ENCODE data around the gene SORCS3.
A peak's percentile ranks its signal among the peaks of the same experiment; 100 is the strongest.

The SORCS3 gene

DNA sequence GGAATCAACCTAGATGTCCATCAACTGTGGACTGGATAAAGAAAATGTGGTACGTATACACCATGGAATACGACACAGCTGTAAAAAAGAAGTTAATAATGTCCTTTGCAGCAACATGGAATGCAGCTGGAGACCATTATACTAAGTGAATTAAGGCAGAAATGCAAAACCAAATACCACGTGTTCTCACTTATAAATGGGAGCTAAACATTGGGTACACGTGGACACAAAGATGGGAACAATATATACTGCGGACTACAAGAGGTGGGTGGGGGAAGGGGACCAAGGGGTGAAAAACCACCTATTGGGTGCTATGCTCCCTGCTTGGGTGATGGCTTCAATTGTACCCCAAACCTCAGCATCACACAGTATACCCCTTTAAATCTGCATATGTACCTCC is 385.5 kb downstream of the SORCS3 start:
- no peak for DNase-seq

DNA sequence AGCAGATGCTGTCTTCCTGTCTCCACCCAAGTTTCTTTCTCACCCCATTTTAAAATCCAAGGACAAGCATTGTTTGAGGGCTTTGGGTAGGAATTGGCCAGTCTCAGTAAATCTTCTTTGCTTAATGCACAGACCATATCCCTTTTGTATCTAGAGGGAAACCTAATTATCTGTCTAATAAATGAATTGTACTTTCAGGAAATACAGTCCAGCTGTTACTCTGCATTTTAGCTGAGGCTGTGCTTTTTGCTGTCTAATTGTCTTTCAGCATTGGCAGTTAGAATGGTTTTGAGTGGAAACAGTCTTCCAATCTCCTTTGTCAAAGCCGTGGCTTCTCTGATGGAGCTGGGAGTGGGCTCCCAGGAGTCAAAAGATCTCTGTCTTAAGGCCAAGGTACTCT is 388.2 kb downstream of the SORCS3 start:
- DNase-seq = no peak

- DNase-seq = no peak
These were observed 395.9 kb downstream of the SORCS3 start for GRCh38 chr10:105037022-105037421.

- no peak for DNase-seq
These were observed 400.9 kb downstream of the SORCS3 start for GRCh38 chr10:105041956-105042355.

DNA sequence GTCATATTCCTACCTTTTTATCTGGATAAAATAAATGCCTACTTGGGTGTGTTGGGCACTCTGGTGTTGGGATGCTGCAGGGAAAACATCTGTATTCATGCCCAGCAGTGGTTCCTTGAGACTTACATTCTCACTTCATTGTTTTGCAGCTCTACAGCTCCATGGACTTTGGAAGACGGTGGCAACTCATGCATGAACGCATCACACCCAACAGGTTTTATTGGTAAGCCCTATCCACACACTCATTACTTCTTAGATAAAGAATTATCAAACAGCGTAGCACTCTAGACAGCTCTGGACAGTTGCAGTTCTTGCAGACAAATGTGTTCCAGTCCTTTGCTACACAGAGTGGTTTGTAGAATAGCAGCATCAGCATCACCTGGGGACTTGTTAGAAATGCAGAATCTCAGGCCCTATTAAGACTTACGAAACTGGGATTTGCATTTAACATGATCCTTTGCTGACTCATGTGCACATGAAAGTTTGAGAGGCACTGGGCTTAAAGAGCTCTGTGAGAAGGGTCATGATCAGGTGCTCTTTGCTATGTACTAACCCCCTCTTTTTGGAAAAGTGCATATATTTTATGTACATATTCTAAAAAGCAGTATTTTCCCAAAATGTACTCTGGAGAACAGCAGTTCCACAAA is 401.9 kb downstream of the SORCS3 start:
- no peak for DNase-seq

GRCh38 chr10:105044902-105045301 is 403.8 kb downstream of the SORCS3 start:
- no peak for DNase-seq

- no peak for DNase-seq
These were observed 415.3 kb downstream of the SORCS3 start for GRCh38 chr10:105056413-105056812.

DNA sequence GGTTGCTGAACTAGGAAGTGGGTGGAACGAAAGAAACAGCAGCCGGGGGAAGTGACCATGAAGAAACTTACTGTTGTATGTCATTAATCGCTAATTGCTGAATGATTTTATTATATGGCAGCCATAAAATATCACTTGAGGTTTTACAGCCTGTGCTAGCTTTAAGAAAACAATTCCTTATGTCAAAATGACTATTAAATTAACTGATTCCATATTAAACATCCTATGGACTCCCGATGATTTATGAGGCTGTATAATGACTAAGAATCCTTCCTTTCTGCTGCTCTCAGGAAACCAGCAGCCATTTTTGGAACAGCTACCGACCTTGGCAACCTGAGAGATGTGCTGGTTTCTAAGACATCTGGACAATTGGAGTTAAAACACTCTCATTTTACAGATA is 421.9 kb downstream of the SORCS3 start:
- DNase-seq = no peak

DNA sequence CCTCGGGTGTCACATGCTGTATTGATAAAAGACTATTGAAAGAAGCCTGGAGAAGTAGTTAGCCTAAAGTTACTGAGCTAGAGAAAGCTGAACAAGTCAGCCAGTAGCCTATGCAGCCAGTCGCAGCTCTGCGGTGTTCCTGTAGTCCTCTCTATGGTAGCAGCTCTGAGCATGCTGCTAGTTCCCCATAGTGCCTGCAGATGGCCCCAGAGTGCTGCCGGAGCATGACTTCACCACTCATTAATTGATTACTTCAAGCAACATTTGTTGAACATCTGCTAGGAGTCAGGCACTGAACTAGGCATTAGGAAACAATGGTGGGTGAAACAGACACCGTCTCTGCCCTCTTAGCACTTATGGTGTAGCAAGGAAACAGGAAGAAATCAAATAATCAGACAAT is 422.7 kb downstream of the SORCS3 start:
- DNase-seq = peak; percentile 16

- DNase-seq = no peak
These were observed 427.4 kb downstream of the SORCS3 start for GRCh38 chr10:105068497-105068896.

DNA sequence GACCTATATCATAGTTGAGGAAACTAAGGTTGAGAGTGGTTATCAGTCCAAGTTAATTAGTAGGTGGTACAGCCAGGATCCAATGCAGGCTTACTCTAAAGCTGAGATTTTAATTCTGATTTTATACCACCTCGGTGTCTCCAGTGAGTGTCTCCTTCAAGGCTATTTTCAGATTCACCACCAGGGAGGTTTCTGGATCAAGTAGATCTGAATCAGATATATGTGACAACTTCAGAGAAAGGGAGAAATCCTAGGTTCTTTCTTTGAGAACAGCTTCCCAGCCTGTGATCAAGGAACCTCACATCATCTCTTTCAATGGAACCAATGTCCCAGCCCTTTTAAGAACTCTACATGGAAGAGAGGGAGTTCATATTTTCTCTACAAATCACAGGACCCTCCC is 429.2 kb downstream of the SORCS3 start:
- no peak for DNase-seq

GRCh38 chr10:105070952-105071351 is 429.9 kb downstream of the SORCS3 start:
- DNase-seq = no peak

DNA sequence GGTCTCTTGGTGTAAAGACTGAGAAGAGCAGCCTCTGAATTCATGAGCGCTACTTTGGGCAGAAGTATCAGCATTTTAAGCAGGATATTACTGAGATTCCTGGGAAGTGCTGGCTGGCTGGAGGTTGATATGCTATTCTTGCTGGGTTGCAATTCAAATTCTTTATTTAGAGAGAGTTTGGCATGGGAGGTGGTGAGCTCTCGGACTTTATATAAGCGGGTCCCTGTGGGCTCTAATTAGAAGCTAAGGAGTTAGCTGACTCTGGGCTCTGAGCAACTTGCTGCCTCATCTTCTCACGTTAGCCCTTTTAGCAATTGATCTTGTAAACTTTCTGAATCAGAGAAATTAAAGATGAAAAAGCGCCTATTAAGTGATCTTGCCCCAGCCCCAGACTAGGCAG is 430.9 kb downstream of the SORCS3 start:
- no peak for DNase-seq

DNA sequence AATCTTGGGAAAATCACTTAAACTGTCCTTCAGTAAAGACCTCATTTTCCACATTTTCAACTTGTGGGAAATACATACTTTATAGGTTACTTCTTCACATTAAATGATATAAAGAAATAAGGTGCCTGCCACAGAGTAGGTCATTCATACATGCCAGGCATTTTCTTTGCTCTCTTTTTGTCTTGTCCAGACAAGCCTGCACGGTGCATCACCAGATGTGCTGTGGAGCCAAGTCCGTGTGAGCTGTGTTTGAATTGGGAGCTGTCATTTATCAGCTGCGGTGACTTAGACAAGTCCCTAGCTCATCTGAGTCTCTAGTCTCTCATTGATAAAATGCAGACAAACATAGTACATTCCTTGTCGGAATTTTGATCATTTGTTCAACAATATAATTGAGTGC is 432.9 kb downstream of the SORCS3 start:
- no peak for DNase-seq

DNA sequence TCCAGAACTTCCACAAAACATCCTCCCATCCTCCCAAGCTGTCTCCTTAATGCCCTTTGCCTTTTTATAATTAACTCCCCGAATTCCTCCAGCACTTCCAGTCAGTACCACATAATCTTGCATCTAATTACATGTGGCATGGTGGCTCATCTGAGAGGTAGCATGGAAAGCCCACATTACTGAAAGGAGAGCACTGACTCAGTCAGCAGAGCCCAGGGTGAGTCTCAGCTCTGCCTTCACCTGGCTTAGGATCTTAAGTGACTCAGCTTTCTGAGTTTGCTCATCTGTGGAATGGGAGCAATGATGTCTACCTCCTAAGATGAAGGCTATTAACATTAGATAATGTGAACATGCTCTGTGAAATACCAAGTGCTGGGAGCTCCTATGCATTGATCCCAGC is 433.9 kb downstream of the SORCS3 start:
- no peak for DNase-seq

GRCh38 chr10:105085980-105086379 is 444.9 kb downstream of the SORCS3 start:
- no peak for DNase-seq

GRCh38 chr10:105094048-105094447 is 453.0 kb downstream of the SORCS3 start:
- no peak for DNase-seq

- DNase-seq = no peak
These were observed 455.2 kb downstream of the SORCS3 start for GRCh38 chr10:105096316-105096715.

GRCh38 chr10:105102977-105103376 is 461.9 kb downstream of the SORCS3 start:
- DNase-seq = no peak

DNA sequence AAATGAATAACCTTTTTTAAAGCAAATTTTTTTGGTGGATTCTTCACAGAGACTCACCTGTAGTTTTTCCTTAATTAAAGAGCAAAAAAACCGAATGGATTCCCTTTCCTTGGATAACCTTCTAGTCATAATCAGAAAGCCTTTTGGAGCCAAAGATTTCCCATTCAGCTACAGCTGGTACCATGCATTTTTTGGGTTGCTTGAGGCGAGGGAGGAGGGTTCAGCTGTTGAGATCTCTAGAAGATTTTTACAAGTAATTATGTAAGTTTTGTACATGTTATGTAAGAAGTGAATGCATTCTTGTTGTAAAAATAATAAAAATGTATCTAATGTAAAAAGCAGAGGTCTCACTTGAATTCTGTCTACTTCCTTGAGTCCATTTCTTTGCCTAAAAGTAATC is 463.2 kb downstream of the SORCS3 start:
- DNase-seq = no peak

DNA sequence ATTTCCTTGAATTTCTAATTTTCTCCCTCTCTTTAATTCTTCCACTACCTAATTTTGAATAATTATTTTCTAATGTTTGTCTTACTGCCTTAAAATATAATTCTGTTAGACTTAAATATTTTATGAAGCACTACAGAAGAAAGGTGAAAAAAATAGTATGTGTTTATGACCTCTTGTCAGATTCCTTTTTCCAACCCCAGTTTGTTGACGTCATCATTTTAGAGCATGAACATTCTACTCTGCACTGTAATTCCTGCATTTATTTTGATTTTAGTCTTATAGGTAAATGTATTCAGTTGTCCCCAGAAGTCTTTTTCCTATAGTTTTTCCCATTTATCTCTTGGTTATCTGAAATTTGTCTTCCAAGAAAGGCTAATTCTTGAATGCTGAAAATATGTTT is 468.1 kb downstream of the SORCS3 start:
- no peak for DNase-seq

GRCh38 chr10:105112862-105113261 is 471.8 kb downstream of the SORCS3 start:
- DNase-seq = no peak

DNA sequence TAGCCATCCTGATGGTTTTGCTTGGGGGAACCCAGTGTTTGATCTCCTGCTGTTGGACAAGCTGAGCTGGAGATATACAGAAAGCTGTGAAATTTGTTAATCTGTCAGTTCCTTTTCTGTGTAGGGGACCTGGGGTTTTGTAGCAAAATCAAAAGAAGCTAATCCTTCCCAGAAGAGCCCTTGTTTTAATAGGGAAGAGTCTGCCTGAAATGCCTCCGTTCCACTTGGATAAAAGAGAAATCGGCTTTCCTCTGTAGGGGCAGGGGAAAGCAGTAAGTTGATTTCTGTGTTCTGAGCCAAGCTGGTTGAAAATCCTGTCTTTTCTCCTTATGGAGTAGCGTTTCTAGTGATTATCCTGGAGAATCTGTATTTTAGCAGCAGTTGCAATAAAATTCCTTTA is 472.6 kb downstream of the SORCS3 start:
- no peak for DNase-seq

DNA sequence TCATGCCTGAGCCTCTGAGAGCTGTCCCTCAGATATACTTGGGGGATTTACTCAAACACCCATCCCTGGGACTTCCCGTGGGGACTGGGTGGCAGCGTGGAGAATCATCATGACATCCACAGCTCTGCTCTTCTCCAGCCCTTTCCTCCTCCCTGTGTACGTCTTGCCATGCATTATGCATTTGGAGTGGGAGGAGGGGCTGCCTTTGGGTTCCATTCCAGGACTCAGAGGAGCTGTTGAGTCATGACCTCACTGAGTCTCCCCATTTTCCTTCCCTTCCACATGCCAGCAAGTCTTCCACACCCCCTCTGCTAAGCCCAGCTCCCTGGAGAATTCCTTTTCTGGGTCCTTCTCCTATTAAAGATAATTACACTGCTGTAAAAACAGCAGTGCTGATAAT is 480.7 kb downstream of the SORCS3 start:
- DNase-seq = no peak

- no peak for DNase-seq
These were observed 487.0 kb downstream of the SORCS3 start for GRCh38 chr10:105128111-105128510.

GRCh38 chr10:105138358-105138757 is 497.3 kb downstream of the SORCS3 start:
- no peak for DNase-seq
